HepG2 (cell line): Measurements from ENCODE around the gene MEA1. TPM values are rescaled to one million over a fixed set of nuclear protein-coding genes. Genes with fewer than 3 reads are reported as not detected.
A peak's percentile ranks its signal among the peaks of the same experiment; 100 is the strongest.

Experiments
- ATAC-seq: fragments of 200-7000 bp; cut with Tn5 transposase; 3 replicates; pipeline ENCODE4 v1.9.1; 2020; ENCODE audit warnings: mild to moderate bottlenecking, moderate library complexity
- BruUV-seq: library from RNA; stranded (reverse); fragments of 400-500 nt; replicated peaks from 2 replicates; lab custom pipeline; 2021; lab: Mats Ljungman, UMichigan
- CTCF ChIA-PET: fragments of 300-600 bp; formaldehyde crosslinking; extraction: SDS; loops from one replicate; lab custom pipeline; 2021; ENCODE audit warnings: low total read pairs, inconsistent platforms, low intra/inter-chr PET ratio; lab: Yijun Ruan, JAX
- POLR2A ChIA-PET: fragments of 350-600 bp; sonication (Branson Sonifier 250); formaldehyde crosslinking; loops from one replicate; lab custom pipeline; 2020; ENCODE audit warnings: antibody characterized with exemption, inconsistent platforms; lab: Yijun Ruan, JAX
- DNase-seq: peaks from one replicate; pipeline ENCODE4 v3.0.0-alpha.2; 2015; ENCODE audit warnings: low spot score
- FAIRE-seq: peaks from 3 replicates; lab custom pipeline; 2011; peaks lifted over from hg19 to GRCh38; lab: Jason Lieb, UNC
- H2AFZ ChIP-seq: one replicate; pipeline ENCODE4 v1.6.1; 2011; ENCODE audit warnings: low read length, inconsistent platforms
- H3K27ac ChIP-seq: fragments of 300-600 bp; 3 replicates; pipeline ENCODE4 v1.8.0; 2011; ENCODE audit warnings: mixed run types, mild to moderate bottlenecking, mixed read lengths, low read length, inconsistent platforms; ENCODE audit not compliant: insufficient read depth; ENCODE audit errors: extremely low read length
- H3K27me3 ChIP-seq, 2 experiments: fragments of 200-600 bp in 1 of 2; 2 replicates in 1 of 2; 3 replicates in 1 of 2; pipeline versions ENCODE4 v1.6.0 to v1.8.0; 2011; ENCODE audit warnings: low read length in 2 of 2, mild to moderate bottlenecking in 2 of 2, moderate library complexity in 2 of 2, inconsistent platforms in 1 of 2; ENCODE audit not compliant: insufficient read depth in 2 of 2, control insufficient read depth in 1 of 2
- H3K36me3 ChIP-seq, 2 experiments: fragments of 200-600 bp in 1 of 2; replicated peaks in 1 of 2; 2 replicates in 1 of 2; 3 replicates in 1 of 2; pipeline versions ENCODE4 v1.5.1 to v1.8.0; 2011; ENCODE audit warnings: low read length in 2 of 2, inconsistent platforms in 1 of 2; ENCODE audit not compliant: insufficient read depth in 2 of 2, control insufficient read depth in 1 of 2
- H3K4me1 ChIP-seq: 2 replicates; pipeline ENCODE4 v1.5.1; 2012; ENCODE audit warnings: low read length, inconsistent platforms; ENCODE audit not compliant: insufficient read depth
- H3K4me2 ChIP-seq: 2 replicates; pipeline ENCODE4 v1.6.0; 2011; ENCODE audit warnings: low read depth, low read length, inconsistent platforms
- H3K4me3 ChIP-seq, 3 experiments: fragments of 200-600 bp in 1 of 3; sonication (generic), shearing (Covaris generic) in 1 of 3; replicated peaks in 1 of 3; 2 replicates each; pipeline ENCODE4 v1.5.1; 2011 to 2016; ENCODE audit warnings: low read length in 3 of 3, inconsistent platforms in 2 of 3, low read depth in 2 of 3, mild to moderate bottlenecking in 2 of 3, control low read depth in 1 of 3, mixed read lengths in 1 of 3; ENCODE audit not compliant: insufficient read depth in 1 of 3
- H3K79me2 ChIP-seq: one replicate; pipeline ENCODE4 v1.6.1; 2011; ENCODE audit warnings: low read length, inconsistent platforms; ENCODE audit not compliant: insufficient read depth
- H3K9ac ChIP-seq: 2 replicates; pipeline ENCODE4 v1.6.0; 2011; ENCODE audit warnings: mild to moderate bottlenecking, low read depth, low read length, inconsistent platforms; ENCODE audit not compliant: insufficient read depth
- H3K9me3 ChIP-seq: 2 replicates; pipeline ENCODE4 v1.5.1; 2012; ENCODE audit warnings: mild to moderate bottlenecking, low read length
- H4K20me1 ChIP-seq: 2 replicates; pipeline ENCODE4 v1.6.0; 2011; ENCODE audit warnings: inconsistent platforms, mild to moderate bottlenecking, low read length, moderate library complexity; ENCODE audit not compliant: insufficient read depth
- ARNT ChIP-seq: fragments of 450-650 bp; IDR thresholded peaks from 2 replicates; pipeline ENCODE4 v1.6.1; 2017
- ATAD3A ChIP-seq: sonication (generic); formaldehyde crosslinking; IDR thresholded peaks from 2 replicates; pipeline ENCODE4 v1.4.0; 2020; ENCODE audit warnings: missing genetic modification reagents
- DDIT3 ChIP-seq: sonication (generic); formaldehyde crosslinking; IDR thresholded peaks from 2 replicates; pipeline ENCODE4 v1.4.0; 2020; ENCODE audit warnings: mild to moderate bottlenecking, missing genetic modification reagents
- E2F1 ChIP-seq: sonication (generic); formaldehyde crosslinking; IDR thresholded peaks from 2 replicates; pipeline ENCODE4 v1.5.0; 2020; ENCODE audit warnings: missing genetic modification reagents
- GFI1 ChIP-seq: sonication (generic); formaldehyde crosslinking; IDR thresholded peaks from 2 replicates; pipeline ENCODE4 v1.5.0; 2020; ENCODE audit warnings: missing genetic modification reagents, mild to moderate bottlenecking, borderline replicate concordance
- MEIS2 ChIP-seq: sonication (generic); formaldehyde crosslinking; IDR thresholded peaks from 2 replicates; pipeline ENCODE4 v1.9.0; 2021; ENCODE audit warnings: mild to moderate bottlenecking, missing genetic modification reagents
- PREB ChIP-seq: sonication (generic); formaldehyde crosslinking; IDR thresholded peaks from 2 replicates; pipeline ENCODE4 v1.4.0; 2020; ENCODE audit warnings: missing genetic modification reagents
- REPIN1 ChIP-seq: sonication (generic); formaldehyde crosslinking; IDR thresholded peaks from 2 replicates; pipeline ENCODE4 v1.8.0; 2022; ENCODE audit warnings: missing genetic modification reagents, low read depth, mild to moderate bottlenecking, borderline replicate concordance
- RFX3 ChIP-seq: IDR thresholded peaks from 2 replicates; pipeline ENCODE4 v1.6.1; 2016; ENCODE audit warnings: missing biosample characterization, missing genetic modification reagents
- SIX4 ChIP-seq: sonication (generic); formaldehyde crosslinking; IDR thresholded peaks from 2 replicates; pipeline ENCODE4 v1.4.0; 2020; ENCODE audit warnings: missing genetic modification reagents
- SRSF4 ChIP-seq: fragments of 200-400 bp; formaldehyde crosslinking; IDR thresholded peaks from one replicate; pipeline ENCODE4 v1.6.1; 2018; ENCODE audit warnings: mild to moderate bottlenecking, low read depth, low read length, moderate library complexity; ENCODE audit not compliant: poor library complexity, severe bottlenecking
- TBL1XR1 ChIP-seq: fragments of 150-350 bp; IDR thresholded peaks from 2 replicates; pipeline ENCODE4 v1.6.1; 2014; ENCODE audit warnings: borderline replicate concordance, low read length; ENCODE audit not compliant: partially characterized antibody
- TOE1 ChIP-seq: sonication (generic); formaldehyde crosslinking; IDR thresholded peaks from 2 replicates; pipeline ENCODE4 v1.4.0; 2020; ENCODE audit warnings: mild to moderate bottlenecking, missing genetic modification reagents
- ZNF333 ChIP-seq: sonication (generic); formaldehyde crosslinking; IDR thresholded peaks from 2 replicates; pipeline ENCODE4 v1.4.0; 2020; ENCODE audit warnings: mild to moderate bottlenecking, missing genetic modification reagents, borderline replicate concordance
- ZNF557 ChIP-seq: sonication (generic); formaldehyde crosslinking; IDR thresholded peaks from 2 replicates; pipeline ENCODE4 v1.4.0; 2020; ENCODE audit warnings: missing genetic modification reagents
- ZNF703 ChIP-seq: sonication (generic); formaldehyde crosslinking; IDR thresholded peaks from 2 replicates; pipeline ENCODE4 v1.5.1; 2020; ENCODE audit warnings: missing genetic modification reagents, mild to moderate bottlenecking, moderate library complexity, borderline replicate concordance
- ZNF713 ChIP-seq: sonication (generic); formaldehyde crosslinking; IDR thresholded peaks from 2 replicates; pipeline ENCODE4 v1.4.0; 2020; ENCODE audit warnings: mild to moderate bottlenecking, missing genetic modification reagents
- whole genome bisulfite sequencing: methylation state at CpG from one replicate; pipeline ENCODE4 v1.1.6; 2017; ENCODE audit warnings: low lambda C conversion rate; 5-methylcytosine and 5-hydroxymethylcytosine counted together
- in situ Hi-C: cut with HindIII; loops from 2 replicates; pipeline ENCODE4 v1.10.0; 2017; ENCODE audit warnings: low pct_unique_long_range_greater_than_20kb; ENCODE audit not compliant: extremely low pct_ligation_motif_present
- intact Hi-C: fragments of 100-400 bp; cut with micrococcal nuclease; formaldehyde crosslinking; loops from one replicate; pipeline ENCODE4 v1.10.0; 2022; ENCODE audit not compliant: unreplicated experiment
- polyA plus RNA-seq, 8 experiments: library from polyadenylated mRNA; depleted of rRNA in 3 of 8; stranded (reverse) in 7 of 8; unstranded in 1 of 8; fragments of >200 nt; fragmentation: Illumina TruSeq in 4 of 8; extraction: Trizol in 4 of 8; gene quantifications; 2 replicates each; pipeline versions ENCODE4 v1.2.1 to v1.2.3, GENCODE V29; 2011 to 2016; ENCODE audit warnings: low read depth in 4 of 8, missing spikeins in 1 of 8, mixed read lengths in 1 of 8; ENCODE audit not compliant: insufficient read depth in 1 of 8
- total RNA-seq, 5 experiments: library from RNA; depleted of rRNA; stranded (reverse); fragments of >200 nt; fragmentation: Illumina TruSeq; extraction: Trizol; gene quantifications; 2 replicates each; pipeline ENCODE4 v1.2.3, GENCODE V29; 2016; ENCODE audit warnings: low read depth in 1 of 5
- TF ChIP-seq, protein P1 (sequence below): sonication (generic); formaldehyde crosslinking; IDR thresholded peaks from 2 replicates; pipeline ENCODE4 v1.4.0; 2020; ENCODE audit warnings: missing genetic modification reagents
- TF ChIP-seq, protein P2 (sequence below): sonication (generic); formaldehyde crosslinking; IDR thresholded peaks from 2 replicates; pipeline ENCODE4 v1.8.0; 2022; ENCODE audit warnings: mild to moderate bottlenecking, missing genetic modification reagents, moderate library complexity
- TF ChIP-seq, protein P3 (sequence below): sonication (generic); formaldehyde crosslinking; IDR thresholded peaks from 2 replicates; pipeline ENCODE4 v1.5.1; 2020; ENCODE audit warnings: missing genetic modification reagents, mild to moderate bottlenecking, borderline replicate concordance

Gene MEA1
- total and polyA plus RNA-seq, 2 of the 13 experiments (the other 11 are each of a cell fraction or from before 2014, with no cell fraction given): 75.6 to 86.2 TPM

GRCh38 chr6:42981836-42982235, 31.9 kb downstream of the MEA1 start:
- ATAC-seq (no peak), FAIRE-seq (no peak), DNase-seq (no peak)
- POLR2A ChIA-PET: no interaction called here
- Histone ChIP-seq H3K36me3 (no peaks in the 10 kb centered on the region), H3K4me3 (no peak overlapping the region), H4K20me1 (no peaks in the 10 kb centered on the region), H3K4me1 (peaks cover 56% of the 10 kb centered on the region), H3K9ac (no peak overlapping the region), H3K27ac (no peak overlapping the region), H2AFZ (peak overlapping the region; percentile 43), H3K27me3 (no peaks in the 10 kb centered on the region; a peak in 1 of 5 replicates), H3K4me2 (peak overlapping the region; percentile 32; the same call in 1 of the 2 replicates), H3K9me3 (no peaks in the 10 kb centered on the region), H3K79me2 (peaks cover 27% of the 10 kb centered on the region)
- CTCF ChIA-PET: no interaction called here
- in situ Hi-C loops (no loop called here), intact Hi-C loops (no loop called here)
- WGBS: 65% methylated on average over 5 of the region's 5 CpGs
- BruUV-seq: no TSS peak
- TF ChIP-seq, protein P1, sequence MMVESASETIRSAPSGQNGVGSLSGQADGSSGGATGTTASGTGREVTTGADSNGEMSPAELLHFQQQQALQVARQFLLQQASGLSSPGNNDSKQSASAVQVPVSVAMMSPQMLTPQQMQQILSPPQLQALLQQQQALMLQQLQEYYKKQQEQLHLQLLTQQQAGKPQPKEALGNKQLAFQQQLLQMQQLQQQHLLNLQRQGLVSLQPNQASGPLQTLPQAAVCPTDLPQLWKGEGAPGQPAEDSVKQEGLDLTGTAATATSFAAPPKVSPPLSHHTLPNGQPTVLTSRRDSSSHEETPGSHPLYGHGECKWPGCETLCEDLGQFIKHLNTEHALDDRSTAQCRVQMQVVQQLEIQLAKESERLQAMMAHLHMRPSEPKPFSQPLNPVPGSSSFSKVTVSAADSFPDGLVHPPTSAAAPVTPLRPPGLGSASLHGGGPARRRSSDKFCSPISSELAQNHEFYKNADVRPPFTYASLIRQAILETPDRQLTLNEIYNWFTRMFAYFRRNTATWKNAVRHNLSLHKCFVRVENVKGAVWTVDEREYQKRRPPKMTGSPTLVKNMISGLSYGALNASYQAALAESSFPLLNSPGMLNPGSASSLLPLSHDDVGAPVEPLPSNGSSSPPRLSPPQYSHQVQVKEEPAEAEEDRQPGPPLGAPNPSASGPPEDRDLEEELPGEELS (CRISPR knock-in tag): no peak
- TF ChIP-seq RFX3 (CRISPR knock-in tag) (no peak), E2F1 (CRISPR knock-in tag) (no peak), PREB (CRISPR knock-in tag) (no peak), ZNF557 (CRISPR knock-in tag) (no peak), MEIS2 (no peak), TBL1XR1 (no peak), REPIN1 (CRISPR knock-in tag) (no peak), DDIT3 (CRISPR knock-in tag) (no peak), SIX4 (CRISPR knock-in tag) (no peak), ZNF703 (CRISPR knock-in tag) (no peak), ATAD3A (CRISPR knock-in tag) (no peak), ZNF713 (CRISPR knock-in tag) (no peak), ZNF333 (CRISPR knock-in tag) (no peak), ARNT (no peak), GFI1 (CRISPR knock-in tag) (no peak), TOE1 (CRISPR knock-in tag) (no peak), SRSF4 (no peak)
- TF ChIP-seq, protein P2, sequence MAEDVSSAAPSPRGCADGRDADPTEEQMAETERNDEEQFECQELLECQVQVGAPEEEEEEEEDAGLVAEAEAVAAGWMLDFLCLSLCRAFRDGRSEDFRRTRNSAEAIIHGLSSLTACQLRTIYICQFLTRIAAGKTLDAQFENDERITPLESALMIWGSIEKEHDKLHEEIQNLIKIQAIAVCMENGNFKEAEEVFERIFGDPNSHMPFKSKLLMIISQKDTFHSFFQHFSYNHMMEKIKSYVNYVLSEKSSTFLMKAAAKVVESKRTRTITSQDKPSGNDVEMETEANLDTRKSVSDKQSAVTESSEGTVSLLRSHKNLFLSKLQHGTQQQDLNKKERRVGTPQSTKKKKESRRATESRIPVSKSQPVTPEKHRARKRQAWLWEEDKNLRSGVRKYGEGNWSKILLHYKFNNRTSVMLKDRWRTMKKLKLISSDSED (CRISPR knock-in tag): no peak
- TF ChIP-seq, protein P3, sequence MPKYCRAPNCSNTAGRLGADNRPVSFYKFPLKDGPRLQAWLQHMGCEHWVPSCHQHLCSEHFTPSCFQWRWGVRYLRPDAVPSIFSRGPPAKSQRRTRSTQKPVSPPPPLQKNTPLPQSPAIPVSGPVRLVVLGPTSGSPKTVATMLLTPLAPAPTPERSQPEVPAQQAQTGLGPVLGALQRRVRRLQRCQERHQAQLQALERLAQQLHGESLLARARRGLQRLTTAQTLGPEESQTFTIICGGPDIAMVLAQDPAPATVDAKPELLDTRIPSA (CRISPR knock-in tag): no peak
